ENCODE results near the gene RAMP1. TPM values are rescaled to one million over a fixed set of nuclear protein-coding genes. Genes with fewer than 3 reads are reported as not detected.

RAMP1 gene
- total RNA-seq, 1 donor from 2014 or later: 105 TPM

DNA sequence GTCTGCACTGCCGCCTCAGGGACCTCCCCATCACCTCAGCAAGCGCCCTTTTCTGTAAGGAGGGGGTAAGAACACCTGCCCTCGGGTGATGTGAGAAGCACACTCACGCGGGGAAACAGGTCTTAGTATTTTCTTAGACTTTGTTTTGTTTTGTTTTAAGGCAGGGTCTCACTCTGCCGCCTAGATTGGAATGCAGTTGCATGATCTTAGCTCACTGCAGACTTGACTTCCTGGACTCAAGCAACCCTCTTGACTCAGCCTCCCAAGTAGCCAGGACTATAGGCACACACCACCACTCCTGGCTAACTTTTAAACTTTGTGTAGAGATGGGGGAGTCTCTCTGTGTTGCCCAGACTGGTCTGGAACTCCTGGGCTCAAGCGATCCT, 37.1 kb downstream of the RAMP1 start:
- no peak overlapping the region for H3K27ac Mint-ChIP-seq
- H3K36me3 Mint-ChIP-seq (ENCODE audit: insufficient read depth): peaks cover 12% of the 10 kb centered on the region
- H3K9me3 Mint-ChIP-seq (ENCODE audit: low read depth): no peaks in the 10 kb centered on the region
- H3K4me3 Mint-ChIP-seq (ENCODE audit: low read depth): no peak overlapping the region
- TF ChIP-seq, protein P1, sequence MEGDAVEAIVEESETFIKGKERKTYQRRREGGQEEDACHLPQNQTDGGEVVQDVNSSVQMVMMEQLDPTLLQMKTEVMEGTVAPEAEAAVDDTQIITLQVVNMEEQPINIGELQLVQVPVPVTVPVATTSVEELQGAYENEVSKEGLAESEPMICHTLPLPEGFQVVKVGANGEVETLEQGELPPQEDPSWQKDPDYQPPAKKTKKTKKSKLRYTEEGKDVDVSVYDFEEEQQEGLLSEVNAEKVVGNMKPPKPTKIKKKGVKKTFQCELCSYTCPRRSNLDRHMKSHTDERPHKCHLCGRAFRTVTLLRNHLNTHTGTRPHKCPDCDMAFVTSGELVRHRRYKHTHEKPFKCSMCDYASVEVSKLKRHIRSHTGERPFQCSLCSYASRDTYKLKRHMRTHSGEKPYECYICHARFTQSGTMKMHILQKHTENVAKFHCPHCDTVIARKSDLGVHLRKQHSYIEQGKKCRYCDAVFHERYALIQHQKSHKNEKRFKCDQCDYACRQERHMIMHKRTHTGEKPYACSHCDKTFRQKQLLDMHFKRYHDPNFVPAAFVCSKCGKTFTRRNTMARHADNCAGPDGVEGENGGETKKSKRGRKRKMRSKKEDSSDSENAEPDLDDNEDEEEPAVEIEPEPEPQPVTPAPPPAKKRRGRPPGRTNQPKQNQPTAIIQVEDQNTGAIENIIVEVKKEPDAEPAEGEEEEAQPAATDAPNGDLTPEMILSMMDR (IDR thresholded peaks at IDR 0.05; ENCODE audit: unreplicated experiment): no peak
- no peak for DNase-seq (ENCODE audit: low spot score, unreplicated experiment)
- H3K27me3 Mint-ChIP-seq: no peaks in the 10 kb centered on the region
- peaks cover 29% of the 10 kb centered on the region for H3K4me1 Mint-ChIP-seq (ENCODE audit: low read depth)

DNA sequence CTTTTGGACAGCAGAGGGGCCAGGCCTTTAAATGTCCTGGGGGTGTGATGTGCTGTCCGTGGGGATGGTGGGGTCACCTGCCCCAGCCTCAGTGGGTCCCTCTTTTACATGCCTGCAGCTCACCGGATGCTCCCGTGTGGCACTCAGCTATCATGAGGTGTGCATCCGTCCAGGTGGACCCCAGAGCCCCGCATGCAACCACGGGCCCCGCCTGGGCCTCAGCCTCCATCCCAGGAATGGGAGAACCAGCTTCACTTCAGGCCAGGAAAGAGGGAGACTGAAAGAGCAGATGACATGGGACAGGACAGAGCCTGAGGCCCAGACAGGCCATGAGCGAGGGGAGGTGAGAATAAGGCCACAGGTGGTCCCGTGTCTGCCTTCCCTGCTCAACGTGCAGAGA, 37.5 kb downstream of the RAMP1 start:
- TF ChIP-seq, protein P1 (IDR thresholded peaks at IDR 0.05; ENCODE audit: unreplicated experiment): no peak
- Mint-ChIP-seq H3K27ac (no peak overlapping the region), H3K4me3 (ENCODE audit: low read depth) (no peak overlapping the region), H3K36me3 (ENCODE audit: insufficient read depth) (peaks cover 10% of the 10 kb centered on the region), H3K9me3 (ENCODE audit: low read depth) (no peaks in the 10 kb centered on the region), H3K27me3 (no peaks in the 10 kb centered on the region), H3K4me1 (ENCODE audit: low read depth) (peaks cover 29% of the 10 kb centered on the region)
- no peak for DNase-seq (ENCODE audit: low spot score, unreplicated experiment)

DNA sequence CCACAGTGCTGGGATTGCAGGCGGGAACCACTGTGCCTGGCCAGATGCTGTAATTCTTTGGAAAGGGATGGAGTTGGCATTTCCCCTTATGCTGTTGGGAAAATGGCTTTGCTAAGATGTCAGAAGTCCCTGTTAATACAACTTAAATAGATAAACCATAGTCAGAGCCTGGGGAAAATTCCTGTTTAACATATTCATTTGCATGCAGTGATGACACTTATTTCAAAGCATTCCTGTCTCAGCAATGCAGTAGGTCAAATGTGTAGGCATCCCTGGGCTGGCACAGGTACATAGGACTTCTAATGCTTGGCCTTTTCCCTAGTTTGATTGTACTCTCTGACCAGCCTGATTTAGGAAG, 38.6 kb downstream of the RAMP1 start:
- Mint-ChIP-seq H3K36me3 (ENCODE audit: insufficient read depth) (peaks cover 5% of the 10 kb centered on the region), H3K4me3 (ENCODE audit: low read depth) (no peak overlapping the region), H3K9me3 (ENCODE audit: low read depth) (no peaks in the 10 kb centered on the region), H3K27me3 (no peaks in the 10 kb centered on the region), H3K27ac (no peak overlapping the region), H3K4me1 (ENCODE audit: low read depth) (peaks cover 19% of the 10 kb centered on the region)
- DNase-seq (ENCODE audit: low spot score, unreplicated experiment): no peak
- TF ChIP-seq, protein P1 (IDR thresholded peaks at IDR 0.05; ENCODE audit: unreplicated experiment): no peak

DNA sequence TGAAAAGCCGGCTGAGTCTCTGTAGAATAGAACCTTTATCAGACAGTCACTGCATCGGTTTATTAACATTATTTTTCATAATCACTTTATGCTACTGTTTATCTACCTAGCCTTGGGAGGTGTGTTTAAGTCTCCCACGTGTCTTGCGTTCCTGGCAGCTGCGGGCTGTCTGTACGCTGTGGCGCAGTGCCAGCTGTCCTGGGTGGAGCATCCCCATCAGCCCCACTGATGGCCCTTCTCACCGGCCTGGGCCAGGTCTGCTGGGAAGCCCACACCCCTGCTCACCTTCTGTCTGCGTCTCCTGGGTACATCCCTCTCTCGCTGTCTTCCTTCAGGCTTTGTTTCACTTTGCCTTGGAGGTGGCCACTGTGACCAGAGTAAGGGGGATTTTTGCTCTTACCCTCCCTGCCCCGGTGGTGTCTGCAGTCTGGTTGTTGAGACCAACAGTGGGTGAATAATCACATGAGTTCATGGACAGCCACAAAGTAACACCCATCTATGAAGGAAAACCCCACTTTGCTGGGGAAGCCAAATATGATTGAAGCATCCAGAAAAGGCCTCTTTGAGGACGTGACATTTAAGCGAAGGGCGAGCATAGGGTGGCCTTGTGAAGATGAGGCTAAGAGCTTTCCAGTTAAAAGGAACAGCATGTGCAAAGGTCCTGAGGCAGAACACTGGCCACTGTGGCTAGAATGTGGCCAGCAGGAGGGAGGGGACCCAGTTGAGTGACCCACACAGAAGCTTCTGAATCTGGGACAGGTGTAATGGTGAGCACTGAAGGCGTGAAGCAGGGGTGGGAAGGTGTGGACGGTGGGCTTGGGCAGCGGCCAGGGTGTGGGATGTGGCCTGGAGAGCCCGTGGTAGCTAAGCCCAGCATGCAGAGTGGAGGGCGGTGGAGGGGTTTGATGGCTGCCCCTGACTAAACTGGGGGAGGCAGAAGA, 41.7 kb downstream of the RAMP1 start:
- H3K4me3 Mint-ChIP-seq (ENCODE audit: low read depth): no peak overlapping the region
- H3K36me3 Mint-ChIP-seq (ENCODE audit: insufficient read depth): peaks cover 4% of the 10 kb centered on the region
- H3K4me1 Mint-ChIP-seq (ENCODE audit: low read depth): peaks cover 15% of the 10 kb centered on the region
- TF ChIP-seq, protein P1 (IDR thresholded peaks at IDR 0.05; ENCODE audit: unreplicated experiment): no peak
- no peaks in the 10 kb centered on the region for H3K9me3 Mint-ChIP-seq (ENCODE audit: low read depth)
- H3K27ac Mint-ChIP-seq: no peak overlapping the region
- no peaks in the 10 kb centered on the region for H3K27me3 Mint-ChIP-seq
- DNase-seq (ENCODE audit: low spot score, unreplicated experiment): no peak

DNA sequence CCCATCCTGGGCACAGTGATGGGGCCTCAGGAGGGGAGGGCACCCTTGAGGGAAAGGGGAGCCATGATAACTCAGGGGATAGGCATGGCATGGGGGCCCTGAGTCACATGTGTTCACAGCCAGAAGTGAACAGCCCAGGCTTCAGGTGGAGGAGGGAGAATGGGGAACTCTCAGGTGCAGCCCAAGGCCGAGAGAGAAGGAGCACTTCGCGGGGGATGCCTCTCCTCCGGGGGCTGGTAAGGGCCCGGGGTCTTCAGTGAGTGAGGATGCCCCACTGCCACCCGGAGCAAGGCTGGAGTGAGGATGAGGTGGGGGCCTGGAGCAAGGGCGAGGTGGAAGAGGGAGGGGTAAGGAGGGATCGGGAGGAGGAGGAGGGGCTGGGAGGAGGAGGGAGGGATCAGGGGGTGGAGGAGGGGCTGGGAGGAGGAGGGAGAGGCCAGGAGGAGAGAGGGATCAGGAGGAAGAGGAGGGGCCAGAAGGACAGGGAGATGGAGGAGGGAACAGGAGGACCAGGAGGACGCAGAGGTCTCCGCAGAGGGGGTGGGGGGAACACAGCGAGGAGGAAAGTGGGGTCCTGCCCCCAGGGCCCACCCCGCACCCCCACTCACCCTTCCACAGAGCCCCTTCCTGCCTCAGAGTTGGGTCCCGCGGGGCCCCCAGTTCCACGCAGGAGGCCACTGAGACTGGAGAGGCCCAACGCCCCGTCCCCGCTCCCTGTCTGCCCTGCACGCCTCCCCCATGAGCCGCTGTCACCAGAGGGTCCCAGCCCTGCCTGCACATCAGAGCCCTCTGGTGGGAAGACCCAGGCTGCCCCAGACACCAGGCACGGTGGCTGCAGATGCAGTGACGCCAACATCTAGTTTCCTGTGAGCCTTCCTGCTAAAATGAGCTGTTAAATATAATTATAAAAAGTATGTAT, 42.8 kb downstream of the RAMP1 start:
- H3K9me3 Mint-ChIP-seq (ENCODE audit: low read depth): peaks cover 3% of the 10 kb centered on the region
- no peak for DNase-seq (ENCODE audit: low spot score, unreplicated experiment)
- no peak overlapping the region for H3K4me3 Mint-ChIP-seq (ENCODE audit: low read depth)
- no peaks in the 10 kb centered on the region for H3K27me3 Mint-ChIP-seq
- no peak overlapping the region for H3K27ac Mint-ChIP-seq
- peaks cover 7% of the 10 kb centered on the region for H3K36me3 Mint-ChIP-seq (ENCODE audit: insufficient read depth)
- H3K4me1 Mint-ChIP-seq (ENCODE audit: low read depth): peaks cover 15% of the 10 kb centered on the region
- TF ChIP-seq, protein P1 (IDR thresholded peaks at IDR 0.05; ENCODE audit: unreplicated experiment): no peak
